ENCODE measurements around the gene LEPR.

DNA sequence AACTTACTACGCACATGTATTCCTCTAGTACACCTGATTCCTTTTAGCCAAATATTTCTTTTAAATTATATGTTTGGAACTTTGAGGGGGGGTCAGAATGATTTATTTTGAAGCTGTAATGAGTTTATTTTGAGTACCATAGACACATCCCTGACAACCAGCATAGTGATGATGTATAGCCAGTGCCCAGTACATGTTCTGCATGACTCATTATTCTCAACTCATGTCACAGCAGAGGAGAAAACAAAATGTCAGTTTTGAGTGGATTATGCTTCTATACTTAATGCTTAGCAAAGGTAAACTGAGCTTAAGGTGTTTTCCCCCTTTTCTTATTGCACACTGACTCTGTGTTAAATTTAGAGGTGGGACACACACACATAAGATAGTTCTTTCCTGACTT is 22.4 kb upstream of the LEPR start:
- TF ChIP-seq, protein P1, sequence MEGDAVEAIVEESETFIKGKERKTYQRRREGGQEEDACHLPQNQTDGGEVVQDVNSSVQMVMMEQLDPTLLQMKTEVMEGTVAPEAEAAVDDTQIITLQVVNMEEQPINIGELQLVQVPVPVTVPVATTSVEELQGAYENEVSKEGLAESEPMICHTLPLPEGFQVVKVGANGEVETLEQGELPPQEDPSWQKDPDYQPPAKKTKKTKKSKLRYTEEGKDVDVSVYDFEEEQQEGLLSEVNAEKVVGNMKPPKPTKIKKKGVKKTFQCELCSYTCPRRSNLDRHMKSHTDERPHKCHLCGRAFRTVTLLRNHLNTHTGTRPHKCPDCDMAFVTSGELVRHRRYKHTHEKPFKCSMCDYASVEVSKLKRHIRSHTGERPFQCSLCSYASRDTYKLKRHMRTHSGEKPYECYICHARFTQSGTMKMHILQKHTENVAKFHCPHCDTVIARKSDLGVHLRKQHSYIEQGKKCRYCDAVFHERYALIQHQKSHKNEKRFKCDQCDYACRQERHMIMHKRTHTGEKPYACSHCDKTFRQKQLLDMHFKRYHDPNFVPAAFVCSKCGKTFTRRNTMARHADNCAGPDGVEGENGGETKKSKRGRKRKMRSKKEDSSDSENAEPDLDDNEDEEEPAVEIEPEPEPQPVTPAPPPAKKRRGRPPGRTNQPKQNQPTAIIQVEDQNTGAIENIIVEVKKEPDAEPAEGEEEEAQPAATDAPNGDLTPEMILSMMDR (IDR thresholded peaks at IDR 0.05) = no peak
- no peak for TF ChIP-seq POLR2A (IDR thresholded peaks at IDR 0.05)

Data from adrenal gland (tissue), 5 donors.